ENCODE data around the gene RXRA. TPM values are rescaled to one million over a fixed set of nuclear protein-coding genes. Genes with fewer than 3 reads are reported as not detected.
A peak's percentile ranks its signal among the peaks of the same experiment; 100 is the strongest.

RXRA gene
- total and polyA plus RNA-seq, 2 of the 13 experiments (the other 11 are each of a cell fraction or from before 2014, with no cell fraction given), result 18.9 to 29.2 TPM

- no peak for TF ChIP-seq ZNF784 (CRISPR knock-in tag; IDR thresholded peaks at IDR 0.05; ENCODE audit: borderline replicate concordance)
- TF ChIP-seq RFX1 (IDR thresholded peaks at IDR 0.05), result no peak
- TF ChIP-seq DZIP1 (CRISPR knock-in tag; IDR thresholded peaks at IDR 0.05), result no peak
- TF ChIP-seq RFXANK (CRISPR knock-in tag; IDR thresholded peaks at IDR 0.05), result no peak
- TF ChIP-seq POGZ (CRISPR knock-in tag; IDR thresholded peaks at IDR 0.05), result peak; percentile 40; the same call in 1 of the 2 replicates
- TF ChIP-seq ZNF713 (CRISPR knock-in tag; IDR thresholded peaks at IDR 0.05), result no peak
- TF ChIP-seq ZNF124 (CRISPR knock-in tag; IDR thresholded peaks at IDR 0.05), result no peak
- no peak for TF ChIP-seq SP2 (CRISPR knock-in tag; IDR thresholded peaks at IDR 0.05)
- TF ChIP-seq NCOA1 (CRISPR knock-in tag; IDR thresholded peaks at IDR 0.05), result no peak
- no peak for TF ChIP-seq DNMT3B (CRISPR knock-in tag; conservative IDR thresholded peaks at IDR 0.05)
- no peak; the same call in 1 of the 2 replicates for TF ChIP-seq TGIF2 (CRISPR knock-in tag; IDR thresholded peaks at IDR 0.05)
- TF ChIP-seq TOE1 (CRISPR knock-in tag; IDR thresholded peaks at IDR 0.05), result no peak
- TF ChIP-seq ZNF292 (CRISPR knock-in tag; IDR thresholded peaks at IDR 0.05; ENCODE audit: borderline replicate concordance, low read depth), result no peak
- TF ChIP-seq GATA4 (IDR thresholded peaks at IDR 0.05; ENCODE audit: borderline replicate concordance, low read depth), result no peak
- no peak for TF ChIP-seq NFRKB (IDR thresholded peaks at IDR 0.05)
- no peak for TF ChIP-seq ZNF253 (CRISPR knock-in tag; IDR thresholded peaks at IDR 0.05; ENCODE audit: borderline replicate concordance)
- no peak for TF ChIP-seq WIZ (CRISPR knock-in tag; IDR thresholded peaks at IDR 0.05)
- TF ChIP-seq ZNF232 (CRISPR knock-in tag; IDR thresholded peaks at IDR 0.05; ENCODE audit: borderline replicate concordance), result no peak
- no peak for TF ChIP-seq SATB2 (CRISPR knock-in tag; IDR thresholded peaks at IDR 0.05)
- no peak for TF ChIP-seq ZNF567 (CRISPR knock-in tag; IDR thresholded peaks at IDR 0.05; ENCODE audit: borderline replicate concordance)
- no peak for TF ChIP-seq ZNF205 (CRISPR knock-in tag; IDR thresholded peaks at IDR 0.05)
- TF ChIP-seq ZNF143 (CRISPR knock-in tag; IDR thresholded peaks at IDR 0.05), result no peak
- peak; percentile 61; the same call in 1 of the 2 replicates for TF ChIP-seq RCOR2 (CRISPR knock-in tag; IDR thresholded peaks at IDR 0.05)
- no peak for TF ChIP-seq MIER2 (CRISPR knock-in tag; IDR thresholded peaks at IDR 0.05)
- TF ChIP-seq SIN3A (IDR thresholded peaks at IDR 0.05; ENCODE audit: borderline replicate concordance, low read depth, low read length), result no peak
- no peak for TF ChIP-seq DDIT3 (CRISPR knock-in tag; IDR thresholded peaks at IDR 0.05)
- no peak for TF ChIP-seq ZNF121 (CRISPR knock-in tag; IDR thresholded peaks at IDR 0.05)
- TF ChIP-seq NR2C2 (CRISPR knock-in tag; IDR thresholded peaks at IDR 0.05; ENCODE audit: borderline replicate concordance), result no peak
- no peak for TF ChIP-seq E2F5 (CRISPR knock-in tag; conservative IDR thresholded peaks at IDR 0.05)
- no peak for TF ChIP-seq TEAD2 (CRISPR knock-in tag; IDR thresholded peaks at IDR 0.05)
These were observed 43.4 kb downstream of the RXRA start (continued) for GRCh38 chr9:134369416-134370212.
